ENCODE data around the gene RAC3.

RAC3 gene

GRCh38 chr17:81999587-81999975 is 31.9 kb upstream of the RAC3 start:
- Histone ChIP-seq H3K9ac (no peak overlapping the region), H3K27ac (no peak overlapping the region), H4K20me1 (ENCODE audit: insufficient read depth) (no peaks in the 10 kb centered on the region), H3K4me1 (ENCODE audit: low read depth, poor library complexity, severe bottlenecking) (no peaks in the 10 kb centered on the region), H3K4me2 (no peak overlapping the region), H2AFZ (ENCODE audit: low read depth) (no peak overlapping the region), H3K36me3 (ENCODE audit: insufficient read depth) (no peaks in the 10 kb centered on the region), H3K79me2 (ENCODE audit: insufficient read depth, low read depth) (no peaks in the 10 kb centered on the region), H3K4me3 (IDR thresholded peaks at IDR 0.05; ENCODE audit: insufficient read depth, low read depth, low read length) (no peak overlapping the region), H3K27me3 (ENCODE audit: insufficient read depth, low read depth) (no peaks in the 10 kb centered on the region)
- no peak for TF ChIP-seq CTCF (conservative IDR thresholded peaks at IDR 0.05; ENCODE audit: low read depth, low read length)

DNA sequence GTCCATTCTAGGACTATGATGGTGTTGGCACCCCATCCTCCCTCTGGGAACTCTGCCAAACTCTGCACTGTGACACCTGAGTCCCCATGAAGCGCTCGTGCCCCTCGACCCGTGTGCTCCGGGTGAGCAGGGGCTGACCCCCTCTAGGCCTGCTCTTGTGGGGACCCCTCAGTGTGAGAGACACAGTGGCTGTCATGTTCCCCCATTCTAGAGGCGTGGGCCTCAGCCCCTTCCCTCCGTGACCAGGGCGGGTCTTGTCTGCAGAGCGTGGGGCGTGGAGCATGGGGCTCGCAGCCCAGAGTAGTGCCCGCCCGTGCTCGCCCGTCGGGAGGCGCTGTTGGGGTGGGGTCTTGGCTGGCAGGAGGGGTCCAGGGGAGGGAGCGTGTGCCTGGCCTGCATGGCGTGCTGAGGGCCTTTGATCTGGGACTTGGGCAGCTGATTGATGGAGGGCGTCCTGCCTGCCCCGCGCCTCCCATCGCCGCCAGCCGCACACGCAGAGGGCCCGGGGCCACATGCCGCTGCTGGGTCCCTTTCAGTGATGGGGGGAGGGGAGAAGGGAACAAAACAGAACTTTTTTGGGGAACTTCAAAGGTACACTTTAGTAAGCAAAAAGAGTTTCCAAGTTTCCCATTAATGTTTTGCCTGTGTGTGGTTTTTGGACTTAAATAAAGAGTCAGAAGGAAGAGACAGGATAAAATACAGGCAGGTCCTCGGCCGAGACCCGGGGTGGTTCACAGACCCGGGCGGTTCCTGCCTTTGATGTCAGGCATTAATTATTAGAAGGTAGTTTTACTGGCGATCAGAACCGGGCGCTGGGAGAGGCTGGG is 31.3 kb upstream of the RAC3 start:
- H3K27ac ChIP-seq, result no peak overlapping the region
- H3K36me3 ChIP-seq (ENCODE audit: insufficient read depth), result no peaks in the 10 kb centered on the region
- TF ChIP-seq CTCF (conservative IDR thresholded peaks at IDR 0.05; ENCODE audit: low read depth, low read length), result no peak
- no peak overlapping the region for H3K4me3 ChIP-seq (IDR thresholded peaks at IDR 0.05; ENCODE audit: insufficient read depth, low read depth, low read length)
- no peak overlapping the region for H3K4me2 ChIP-seq
- H3K9ac ChIP-seq, result no peak overlapping the region
- H4K20me1 ChIP-seq (ENCODE audit: insufficient read depth), result no peaks in the 10 kb centered on the region
- H3K79me2 ChIP-seq (ENCODE audit: insufficient read depth, low read depth), result no peaks in the 10 kb centered on the region
- H3K27me3 ChIP-seq (ENCODE audit: insufficient read depth, low read depth), result no peaks in the 10 kb centered on the region
- no peaks in the 10 kb centered on the region for H3K4me1 ChIP-seq (ENCODE audit: low read depth, poor library complexity, severe bottlenecking)
- H2AFZ ChIP-seq (ENCODE audit: low read depth), result no peak overlapping the region

DNA sequence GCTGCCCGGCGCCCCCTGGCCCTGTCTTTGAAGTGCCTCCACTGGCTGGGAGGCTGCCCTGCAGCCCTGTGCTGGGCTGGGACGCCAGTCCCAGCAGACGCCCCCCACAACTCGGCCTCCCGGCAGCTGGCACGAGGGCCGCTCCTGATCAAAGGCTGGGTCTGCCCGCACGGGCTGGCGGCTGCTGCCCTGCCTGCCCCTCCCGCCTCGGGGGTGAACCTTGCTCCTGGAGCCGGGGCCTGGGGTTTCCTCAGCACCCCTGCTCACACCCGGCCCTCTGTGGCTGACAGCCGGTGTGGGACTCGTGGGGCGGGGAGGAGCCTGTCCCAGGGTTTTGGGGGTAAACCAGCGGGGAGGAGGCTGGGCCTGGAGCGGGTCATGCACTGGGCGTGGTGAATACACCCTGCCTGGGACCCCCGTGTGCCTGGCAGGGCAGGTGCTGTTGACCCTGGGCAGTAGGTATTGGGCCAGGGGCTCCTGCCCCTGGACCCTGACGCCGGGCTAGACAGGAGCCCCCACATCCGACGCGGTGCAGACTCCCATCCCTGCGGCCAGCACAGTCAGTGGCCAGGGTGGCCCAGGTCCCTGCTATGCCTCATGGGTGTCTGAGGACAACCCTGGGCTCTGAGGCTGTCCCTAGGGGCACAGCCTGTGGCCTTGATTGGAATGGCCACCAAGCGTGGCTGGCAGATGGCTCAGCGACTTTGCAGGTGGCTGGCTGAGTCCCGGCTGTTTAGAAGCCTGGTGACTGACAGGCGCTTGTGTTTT is 30.5 kb upstream of the RAC3 start:
- no peaks in the 10 kb centered on the region for H3K4me1 ChIP-seq (ENCODE audit: low read depth, poor library complexity, severe bottlenecking)
- no peaks in the 10 kb centered on the region for H3K36me3 ChIP-seq (ENCODE audit: insufficient read depth)
- H4K20me1 ChIP-seq (ENCODE audit: insufficient read depth), result no peaks in the 10 kb centered on the region
- no peak overlapping the region for H3K9ac ChIP-seq
- H3K4me3 ChIP-seq (IDR thresholded peaks at IDR 0.05; ENCODE audit: insufficient read depth, low read depth, low read length), result no peak overlapping the region
- TF ChIP-seq CTCF (conservative IDR thresholded peaks at IDR 0.05; ENCODE audit: low read depth, low read length), result no peak
- H3K4me2 ChIP-seq, result no peak overlapping the region
- H2AFZ ChIP-seq (ENCODE audit: low read depth), result no peak overlapping the region
- no peaks in the 10 kb centered on the region for H3K27me3 ChIP-seq (ENCODE audit: insufficient read depth, low read depth)
- H3K27ac ChIP-seq, result no peak overlapping the region
- H3K79me2 ChIP-seq (ENCODE audit: insufficient read depth, low read depth), result no peaks in the 10 kb centered on the region

DNA sequence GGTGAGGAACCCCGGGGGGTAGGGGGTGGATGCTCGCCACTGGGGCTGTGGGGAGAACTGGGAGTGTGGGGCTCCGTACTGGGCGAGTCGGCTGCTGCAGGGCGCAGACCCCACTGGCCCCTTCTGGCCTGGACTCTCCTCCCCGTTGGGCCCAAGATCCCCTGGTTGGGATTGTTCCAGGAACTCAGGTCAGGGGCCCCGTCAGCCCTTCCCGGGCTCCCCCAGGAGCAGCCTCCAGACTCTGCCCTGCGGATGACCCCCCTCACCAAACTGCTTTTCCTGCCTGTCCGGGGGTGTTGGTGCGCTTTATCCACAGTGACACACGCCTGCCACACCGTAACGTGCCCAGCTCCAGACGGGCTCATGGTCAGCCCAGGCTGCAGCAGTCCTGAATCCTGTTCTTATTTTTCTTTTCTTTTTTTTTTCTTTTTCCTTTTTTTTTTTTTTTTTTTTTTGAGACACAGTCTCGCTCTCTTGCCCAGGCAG is 29.9 kb upstream of the RAC3 start:
- Histone ChIP-seq H3K4me1 (ENCODE audit: low read depth, poor library complexity, severe bottlenecking) (no peaks in the 10 kb centered on the region), H4K20me1 (ENCODE audit: insufficient read depth) (no peaks in the 10 kb centered on the region), H3K4me3 (IDR thresholded peaks at IDR 0.05; ENCODE audit: insufficient read depth, low read depth, low read length) (no peak overlapping the region), H3K9ac (no peak overlapping the region), H2AFZ (ENCODE audit: low read depth) (no peak overlapping the region), H3K36me3 (ENCODE audit: insufficient read depth) (no peaks in the 10 kb centered on the region), H3K4me2 (no peak overlapping the region), H3K79me2 (ENCODE audit: insufficient read depth, low read depth) (no peaks in the 10 kb centered on the region), H3K27ac (no peak overlapping the region), H3K27me3 (ENCODE audit: insufficient read depth, low read depth) (no peaks in the 10 kb centered on the region)
- no peak for TF ChIP-seq CTCF (conservative IDR thresholded peaks at IDR 0.05; ENCODE audit: low read depth, low read length)

All from KMS-11 (cell line).